Middle frontal gyrus (tissue), 1 donor: ENCODE data around the gene ANKRD65.
"Not testable (repeated sequence)": the region's sequence is repeated elsewhere in the genome, so short reads cannot be mapped to it uniquely, and the experiment has no call there.

Source experiments
- DNase-seq: peaks from one replicate; pipeline ENCODE4 v3.0.0-alpha.2; 2015; ENCODE audit warnings: low spot score; ENCODE audit errors: extremely low spot score

Gene ANKRD65

DNA sequence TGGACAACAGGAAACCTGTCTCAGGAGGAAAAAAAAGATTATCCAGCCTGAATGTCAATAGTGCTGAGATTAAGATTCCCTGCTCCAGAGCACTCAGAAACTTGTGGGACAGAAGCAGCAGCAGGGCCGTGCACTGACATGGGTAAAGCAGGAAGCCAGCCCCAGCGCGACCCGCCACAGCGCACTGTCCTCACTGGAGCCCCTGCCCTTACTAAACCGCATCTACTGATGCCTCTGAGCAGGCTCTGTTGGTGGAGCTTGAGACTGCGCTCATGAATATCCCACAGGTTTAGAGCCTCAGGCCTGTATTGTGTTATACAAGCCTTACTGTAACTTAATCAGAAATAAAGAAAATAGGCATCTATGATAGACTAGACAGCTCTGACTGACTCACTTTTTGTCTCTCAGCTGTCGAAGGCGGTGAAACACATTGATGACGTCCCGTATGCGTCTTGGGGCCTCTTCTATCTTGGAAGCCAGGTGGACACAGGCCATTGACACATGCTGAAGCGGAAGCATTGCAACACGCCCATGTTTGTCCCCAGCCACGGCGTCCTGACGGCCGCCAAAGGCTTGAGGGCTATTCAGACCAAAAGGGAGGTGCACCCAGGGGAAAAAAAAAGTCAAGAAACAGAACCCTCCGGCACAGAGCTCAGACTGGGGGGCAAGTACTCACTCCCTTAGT, 23.1 kb downstream of the ANKRD65 start:
- DNase-seq = no peak

DNA sequence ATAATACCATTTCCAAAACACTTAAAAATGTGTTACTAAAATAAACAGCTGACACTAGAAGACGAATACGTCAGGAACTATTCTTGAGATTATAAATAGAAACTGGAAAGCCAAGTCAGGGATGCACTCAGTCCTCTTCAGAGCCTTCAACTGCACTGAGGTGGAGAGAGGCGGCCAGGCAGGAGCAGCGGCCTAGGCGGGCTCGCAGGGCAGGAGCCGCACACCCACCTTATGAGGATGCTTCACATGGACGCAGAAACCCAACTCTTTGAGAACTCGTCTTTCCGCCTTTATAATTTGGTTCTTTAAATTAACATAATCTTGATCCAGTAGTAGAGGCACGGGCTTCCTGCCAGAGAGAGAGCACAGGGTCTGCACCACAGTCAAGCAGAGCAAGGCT, 25.9 kb downstream of the ANKRD65 start:
- no peak for DNase-seq

DNA sequence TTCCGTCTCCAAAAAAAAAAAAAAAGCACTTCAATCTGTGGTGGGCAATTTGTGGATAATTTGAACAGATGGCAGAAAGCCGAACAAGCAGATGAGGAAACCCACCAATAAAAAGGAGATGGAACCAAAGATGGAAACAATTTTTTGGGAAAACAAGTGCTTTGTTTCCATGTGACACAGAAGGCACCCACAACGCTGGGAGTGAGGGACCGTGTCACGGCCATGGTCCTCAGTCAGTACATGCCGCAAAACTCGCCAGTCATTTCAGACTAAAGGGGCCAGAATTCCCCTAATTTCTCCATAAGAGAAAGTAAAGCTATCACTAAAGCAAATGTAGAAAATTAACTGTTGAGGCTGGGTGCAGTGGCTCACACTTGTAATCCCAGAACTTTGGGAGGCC, 27.0 kb downstream of the ANKRD65 start:
- no peak for DNase-seq

DNA sequence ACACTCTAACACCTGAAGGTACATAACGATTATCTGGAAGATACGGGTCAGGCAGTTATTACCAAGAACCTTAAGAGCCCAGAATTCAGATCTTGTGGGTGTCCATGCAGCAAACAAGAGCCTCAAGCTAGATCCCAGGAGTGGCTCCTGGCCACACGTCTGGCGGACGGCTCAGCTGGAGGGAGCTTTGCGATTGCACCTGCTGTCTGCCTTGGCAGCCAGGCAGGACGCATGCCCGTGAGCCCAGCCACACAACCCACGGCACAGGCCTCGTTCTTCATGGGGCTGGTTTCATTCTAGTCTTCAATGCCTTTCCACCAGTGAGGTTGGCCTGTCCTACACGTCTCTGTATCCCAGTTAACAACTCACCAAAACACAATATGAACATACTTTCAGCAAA, 27.6 kb downstream of the ANKRD65 start:
- DNase-seq = no peak

DNA sequence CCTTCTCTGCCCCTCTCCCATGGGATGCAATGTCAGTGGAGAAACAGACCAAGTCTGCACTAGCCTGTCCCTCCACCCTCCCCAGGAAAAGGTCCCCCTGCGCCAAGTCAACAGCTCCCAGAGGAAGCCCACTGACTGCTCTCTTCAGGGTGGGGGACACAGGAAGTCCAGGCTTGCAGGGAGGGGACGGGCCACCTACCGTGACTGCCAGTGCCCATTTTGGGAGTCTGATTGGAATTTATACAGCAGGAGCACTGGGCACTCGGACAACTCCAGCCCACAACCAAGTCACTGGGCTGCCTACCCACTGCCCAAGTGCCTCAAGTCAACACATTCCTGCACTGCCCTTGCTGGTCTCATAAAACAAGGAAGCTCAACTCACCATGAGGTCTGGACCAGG, 28.1 kb downstream of the ANKRD65 start:
- DNase-seq = no peak

DNA sequence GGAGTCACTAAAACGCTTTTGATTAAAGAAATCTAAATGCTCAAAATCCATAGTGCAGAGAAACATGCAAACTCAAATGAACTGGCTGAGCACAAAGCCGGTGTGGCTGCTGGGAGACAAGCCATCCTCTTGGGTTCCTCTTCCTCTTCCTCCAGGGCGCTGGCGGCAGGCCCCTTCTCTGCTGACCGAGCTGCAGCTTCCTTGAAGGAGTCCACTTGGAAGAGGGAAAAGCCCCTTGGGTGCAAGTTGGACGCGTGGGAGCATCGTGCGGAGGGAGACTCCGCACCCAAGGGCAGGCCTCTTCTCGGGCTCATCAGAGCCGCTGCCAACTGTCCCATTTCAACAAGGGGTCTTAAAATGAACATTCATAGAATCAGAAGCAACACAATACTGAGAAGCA, 29.9 kb downstream of the ANKRD65 start:
- DNase-seq = no peak

DNA sequence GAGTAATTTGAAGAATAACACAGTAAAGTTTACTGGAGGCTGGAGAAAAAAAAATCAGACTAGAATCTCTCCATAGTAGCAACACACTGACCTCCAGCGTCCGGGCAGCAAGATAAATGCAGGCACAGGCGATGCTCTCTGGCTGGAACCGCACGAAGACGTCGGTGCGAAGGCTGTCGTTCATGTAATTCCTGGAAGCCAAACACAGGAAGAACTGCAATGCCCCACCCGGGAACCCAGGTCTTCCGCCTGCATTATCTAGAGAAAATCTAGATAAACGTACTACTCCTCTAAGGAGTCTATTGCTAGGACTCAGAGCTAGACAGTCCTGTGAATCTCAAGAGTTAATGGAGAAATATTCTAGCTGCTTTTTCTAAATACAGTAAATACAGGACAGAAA, 30.4 kb downstream of the ANKRD65 start:
- DNase-seq = no peak

DNA sequence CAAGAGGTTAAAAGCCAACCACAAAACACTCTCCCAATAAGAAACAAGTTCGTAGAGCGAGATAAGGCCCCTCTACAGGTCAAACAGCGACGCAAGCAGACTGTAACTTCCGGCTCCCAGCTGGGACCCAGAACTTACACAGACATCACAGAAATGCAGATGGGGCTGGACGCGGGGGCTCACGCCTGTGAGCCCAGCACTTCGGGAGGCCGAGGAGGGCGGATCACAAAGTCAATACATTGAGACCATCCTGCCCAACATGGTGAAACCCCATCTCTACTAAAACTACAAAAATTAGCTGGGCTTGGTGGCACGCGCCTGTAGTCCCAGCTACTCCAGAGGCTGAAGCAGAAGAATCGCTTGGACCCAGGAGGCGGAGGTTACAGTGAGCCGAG, 33.0 kb downstream of the ANKRD65 start:
- DNase-seq = no peak

DNA sequence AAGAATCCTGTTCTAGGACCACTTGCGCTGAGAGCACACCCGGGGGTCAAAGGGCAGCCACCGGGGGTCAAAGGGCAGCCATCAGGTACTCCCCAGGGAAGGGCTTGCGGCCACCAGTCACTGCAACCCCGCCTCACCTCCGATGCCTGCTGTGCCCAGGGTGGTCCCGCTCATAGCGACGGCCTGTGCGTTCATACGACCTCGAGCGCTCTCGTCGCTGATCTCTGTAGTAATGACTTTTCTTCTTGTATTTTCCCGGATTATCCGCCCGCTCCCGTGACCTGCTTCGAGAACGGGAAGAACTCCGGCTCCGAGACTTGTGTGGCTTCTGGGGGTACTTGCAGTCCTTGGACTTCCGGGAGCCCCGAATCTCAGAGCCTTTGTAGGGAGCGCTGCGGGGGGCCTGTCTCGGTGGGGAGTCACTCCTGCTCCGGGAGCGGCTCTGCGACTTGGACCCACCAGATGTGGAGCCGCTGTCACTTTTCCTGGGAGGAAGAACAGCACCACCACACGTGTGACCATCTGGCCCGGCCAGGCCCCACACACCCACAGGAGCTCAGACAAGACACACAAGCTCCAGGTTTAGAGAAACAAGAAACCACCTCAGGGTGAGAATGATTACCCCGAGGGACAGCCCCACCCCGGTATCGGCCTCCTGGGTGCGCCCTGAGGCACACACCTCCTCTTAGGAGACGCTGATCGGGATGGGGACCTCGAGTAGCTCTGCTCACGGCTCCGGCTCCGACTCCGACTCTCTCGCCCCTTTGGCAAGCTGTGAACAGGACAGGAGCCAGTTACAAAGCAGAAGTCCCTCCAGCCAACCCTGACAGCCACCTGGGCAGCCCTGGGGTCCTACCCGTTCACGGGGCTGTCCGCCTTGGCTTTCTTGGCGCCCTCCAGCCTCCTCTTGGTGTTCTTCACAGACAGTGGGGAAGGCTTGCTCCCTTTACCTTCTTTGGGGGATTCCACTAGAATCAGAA, 33.7 kb downstream of the ANKRD65 start:
- no peak for DNase-seq

DNA sequence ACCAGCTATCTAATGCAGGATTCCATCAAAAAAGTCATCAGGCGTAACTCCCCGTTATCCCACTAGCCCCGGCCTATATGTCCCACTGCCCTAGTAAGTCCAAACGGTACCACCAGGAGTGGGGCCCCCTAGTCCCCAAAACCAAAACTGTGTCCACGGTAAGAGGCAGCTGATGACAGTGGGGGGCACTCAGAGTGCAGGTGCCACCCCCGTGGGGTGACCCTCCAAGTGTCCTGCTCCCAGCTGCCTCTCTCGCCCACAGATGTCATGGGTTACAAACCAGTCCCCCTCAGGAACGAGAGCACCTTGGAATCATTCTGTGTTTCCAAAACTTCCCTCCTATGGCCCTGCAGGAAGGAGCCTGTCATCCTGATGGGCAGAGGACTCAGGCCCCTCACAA, 35.1 kb downstream of the ANKRD65 start:
- DNase-seq = no peak

DNA sequence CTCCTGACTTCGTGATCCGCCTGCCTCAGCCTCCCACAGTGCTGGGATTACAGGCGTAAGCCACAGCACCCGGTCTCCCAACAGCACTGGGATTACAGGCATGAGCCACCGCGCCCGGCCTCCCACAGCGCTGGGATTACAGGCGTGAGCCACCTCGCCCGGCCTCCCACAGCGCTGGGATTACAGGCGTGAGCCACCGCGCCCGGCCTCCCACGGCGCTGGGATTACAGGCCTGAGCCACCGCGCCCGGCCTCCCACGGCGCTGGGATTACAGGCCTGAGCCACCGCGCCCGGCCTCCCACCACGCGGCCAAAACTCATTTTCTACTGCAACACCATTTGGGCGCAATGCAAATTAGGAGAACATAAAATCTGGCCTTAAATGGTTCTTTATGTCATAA, 35.7 kb downstream of the ANKRD65 start:
- not testable (repeated sequence) for DNase-seq

DNA sequence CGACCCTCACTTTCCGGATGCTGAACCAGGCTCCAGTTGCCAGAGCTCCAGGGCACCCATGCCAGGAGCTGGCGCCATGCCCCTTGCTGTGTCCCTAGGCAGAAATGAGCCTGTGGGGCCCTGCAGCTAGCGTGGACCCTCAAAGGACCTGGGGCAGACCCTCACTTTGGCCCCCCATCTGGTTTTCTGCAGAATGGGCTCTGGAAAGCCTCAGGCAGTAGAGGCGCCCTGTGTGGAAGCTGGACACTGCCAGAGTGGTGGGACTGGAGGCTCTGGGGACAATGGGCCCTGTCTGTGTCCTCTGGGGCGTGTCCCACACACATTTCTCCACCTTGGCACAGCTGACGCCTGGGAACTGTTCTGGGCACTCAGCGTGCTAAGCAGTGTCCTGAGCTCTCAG, 39.8 kb downstream of the ANKRD65 start:
- DNase-seq = no peak

DNA sequence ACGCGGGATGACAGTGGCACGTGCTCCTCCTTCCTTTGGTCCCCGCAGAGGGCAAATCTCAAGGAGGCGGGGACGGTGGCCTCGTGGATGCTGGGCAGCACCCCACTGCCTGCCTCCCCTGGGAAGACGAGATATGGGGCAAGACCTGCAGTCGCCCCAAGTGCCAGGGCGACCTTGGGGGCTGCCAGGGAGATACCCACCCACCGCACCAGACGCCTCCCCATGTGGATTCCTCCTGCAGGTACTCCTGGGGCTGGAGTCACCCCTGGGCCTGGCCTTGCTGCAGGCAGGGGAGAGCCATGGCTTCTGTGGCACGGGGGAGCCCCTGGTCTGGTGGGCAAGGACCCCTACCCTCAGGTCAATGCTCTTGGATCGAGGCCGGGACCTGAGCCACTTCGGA, 40.2 kb downstream of the ANKRD65 start:
- DNase-seq = no peak

DNA sequence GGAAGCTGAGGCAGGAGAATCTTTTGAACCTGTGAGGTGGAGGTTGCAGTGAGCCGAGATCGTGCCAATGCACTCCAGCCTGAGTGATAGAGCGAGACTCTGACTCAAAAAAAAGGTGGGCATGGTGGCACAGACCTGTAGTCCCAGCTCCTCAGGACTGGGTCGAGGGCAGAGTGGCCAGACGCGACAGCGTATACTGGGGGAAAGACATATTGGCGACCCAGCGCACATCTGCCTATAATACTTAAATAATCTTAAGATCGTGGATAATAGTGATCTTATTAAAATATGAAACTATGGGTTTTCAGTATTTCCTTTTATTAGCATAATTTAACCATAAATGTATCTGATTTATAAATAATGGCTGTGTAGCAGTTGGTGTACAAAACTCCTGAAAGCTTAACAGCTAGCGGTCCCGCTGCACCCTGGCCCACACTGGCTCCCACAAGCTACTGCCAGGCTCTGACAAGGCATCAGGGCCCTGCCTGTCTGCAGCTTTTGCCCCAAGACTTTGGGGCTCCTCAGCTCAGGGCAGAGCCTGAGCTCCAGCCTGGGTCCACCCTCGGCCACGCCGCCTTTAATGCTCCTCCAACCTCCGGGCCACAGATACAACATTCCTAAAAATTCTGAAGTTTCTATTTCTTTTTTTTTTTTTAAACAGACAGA, 43.4 kb downstream of the ANKRD65 start:
- DNase-seq = no peak

DNA sequence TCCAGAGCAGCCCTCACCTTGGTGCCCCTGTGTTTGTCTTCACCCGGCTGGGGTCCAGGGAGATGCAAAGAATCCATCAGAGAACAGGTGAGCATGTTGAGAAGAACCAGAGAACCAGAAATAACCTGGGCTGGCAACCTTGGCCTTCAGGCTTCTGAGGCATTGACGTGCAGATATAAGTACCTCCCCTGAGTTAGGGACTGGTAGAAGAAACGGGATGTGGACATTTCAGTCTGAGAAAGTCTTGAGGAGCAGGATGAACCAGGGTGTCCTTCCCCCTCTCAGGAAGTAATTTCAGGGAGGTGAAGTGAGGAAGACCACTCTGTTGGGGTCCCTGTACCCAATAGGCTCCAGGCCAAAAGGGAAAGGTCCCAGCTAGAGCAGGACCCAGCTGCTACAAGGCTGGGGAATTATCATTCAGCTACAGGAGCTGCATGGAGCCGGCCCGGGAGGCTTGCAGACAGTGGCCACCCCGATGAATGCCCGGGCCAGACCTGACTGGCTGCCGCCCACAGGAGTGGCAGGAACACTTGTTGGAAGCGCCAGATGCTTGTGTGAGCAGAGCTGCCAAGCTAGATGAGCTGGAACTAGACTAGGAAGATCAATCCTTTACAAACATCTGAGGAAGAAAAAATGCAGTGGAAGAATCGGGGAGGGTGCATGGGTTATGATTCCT, 44.4 kb downstream of the ANKRD65 start:
- DNase-seq = no peak

DNA sequence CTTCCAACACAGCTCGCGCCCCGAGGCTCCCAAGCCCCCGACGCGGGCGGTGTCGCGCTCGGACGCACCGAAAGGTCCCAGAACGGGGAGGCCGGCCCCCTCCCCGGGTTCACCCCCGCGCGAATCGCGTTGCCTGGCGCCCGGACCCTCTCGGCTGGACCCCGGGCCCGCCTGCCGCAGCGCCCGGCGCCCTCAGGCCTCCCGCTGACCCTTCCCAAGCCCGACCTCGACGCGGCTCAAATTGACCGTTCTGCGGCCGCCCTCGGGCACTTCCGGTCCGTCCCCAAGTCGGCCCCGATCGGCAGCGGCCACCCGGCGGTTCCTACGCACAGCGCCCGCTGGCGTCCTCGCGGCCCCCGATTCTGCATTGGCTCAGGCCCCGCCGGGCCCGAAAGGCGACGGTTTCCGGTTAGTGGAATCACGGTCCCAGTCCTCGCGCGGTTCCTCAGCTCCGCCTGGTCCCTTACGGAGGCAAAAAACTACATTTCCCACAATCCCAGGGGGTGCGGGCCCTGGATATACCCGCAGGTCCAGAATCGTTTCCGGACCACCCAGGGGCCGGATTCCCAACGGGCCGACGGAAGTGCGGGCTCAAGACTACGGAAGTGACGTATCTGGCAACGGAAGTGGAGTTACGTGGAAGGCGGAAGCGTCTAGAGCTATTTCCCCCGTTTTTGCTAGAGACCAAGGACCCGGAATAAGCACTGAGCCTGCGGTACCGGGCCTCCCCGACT, 46.0 kb downstream of the ANKRD65 start, which contains the start of gene AURKAIP1:
Gene AURKAIP1, minus strand, starts transcription at position 279 of the 734 bp plus-strand sequence. CDS start 451 bp downstream, outside the sequence.
- peak; percentile 100 for DNase-seq

DNA sequence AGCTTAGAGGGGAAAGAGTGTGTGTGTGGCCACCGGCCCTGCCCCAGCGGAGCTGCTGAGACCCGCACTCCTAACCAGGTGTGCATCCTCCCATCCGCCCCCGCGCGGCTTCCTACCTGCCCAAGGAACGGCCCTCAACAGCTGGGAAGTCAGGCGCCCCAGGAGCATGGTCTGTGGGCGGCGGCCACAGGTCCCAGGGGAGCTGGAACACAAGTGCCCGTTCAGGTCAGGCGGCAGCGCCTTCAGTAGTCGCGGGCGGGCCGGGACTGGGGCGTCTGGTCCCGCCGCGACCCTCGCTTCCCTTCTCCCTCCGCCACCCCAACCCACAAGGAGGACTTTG, 46.5 kb downstream of the ANKRD65 start:
- DNase-seq = no peak

DNA sequence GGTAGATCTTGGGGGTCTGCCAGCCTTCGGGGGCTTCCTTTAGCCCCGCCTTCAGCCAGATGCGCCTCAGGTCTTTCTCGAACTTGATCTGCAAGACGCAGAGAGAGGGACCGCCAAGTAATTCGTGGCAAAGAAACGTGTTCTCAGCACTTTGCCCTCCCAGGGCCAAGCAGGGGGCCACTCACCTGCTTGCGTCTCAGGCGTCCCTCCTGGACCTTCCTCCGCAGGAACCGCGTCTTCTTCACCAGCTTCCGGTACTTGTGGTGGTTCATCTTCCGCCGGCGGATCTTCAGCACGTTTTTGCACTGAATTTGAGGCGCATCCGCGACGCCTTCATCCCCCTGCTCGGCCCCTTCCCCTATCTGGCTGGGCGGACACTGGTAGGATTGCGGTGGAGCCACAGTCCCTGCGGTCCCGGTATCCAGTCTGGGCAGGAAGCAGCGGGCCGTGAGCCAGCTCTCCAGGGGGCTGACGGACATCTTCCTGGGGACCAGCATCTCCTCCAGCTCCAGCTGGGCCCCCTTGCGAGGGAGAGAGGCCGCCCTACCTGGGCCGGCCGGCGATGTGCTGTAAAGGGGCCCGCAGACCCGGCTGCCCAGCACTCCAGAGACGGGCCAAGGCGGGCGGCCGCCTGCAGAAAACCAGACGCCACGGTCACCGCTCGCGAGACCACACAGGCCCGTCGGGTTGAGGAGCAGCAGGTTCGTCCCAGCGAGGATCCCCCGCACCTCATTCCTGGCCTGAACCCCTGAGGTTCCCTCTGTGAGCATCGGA, 47.1 kb downstream of the ANKRD65 start:
- DNase-seq = no peak

DNA sequence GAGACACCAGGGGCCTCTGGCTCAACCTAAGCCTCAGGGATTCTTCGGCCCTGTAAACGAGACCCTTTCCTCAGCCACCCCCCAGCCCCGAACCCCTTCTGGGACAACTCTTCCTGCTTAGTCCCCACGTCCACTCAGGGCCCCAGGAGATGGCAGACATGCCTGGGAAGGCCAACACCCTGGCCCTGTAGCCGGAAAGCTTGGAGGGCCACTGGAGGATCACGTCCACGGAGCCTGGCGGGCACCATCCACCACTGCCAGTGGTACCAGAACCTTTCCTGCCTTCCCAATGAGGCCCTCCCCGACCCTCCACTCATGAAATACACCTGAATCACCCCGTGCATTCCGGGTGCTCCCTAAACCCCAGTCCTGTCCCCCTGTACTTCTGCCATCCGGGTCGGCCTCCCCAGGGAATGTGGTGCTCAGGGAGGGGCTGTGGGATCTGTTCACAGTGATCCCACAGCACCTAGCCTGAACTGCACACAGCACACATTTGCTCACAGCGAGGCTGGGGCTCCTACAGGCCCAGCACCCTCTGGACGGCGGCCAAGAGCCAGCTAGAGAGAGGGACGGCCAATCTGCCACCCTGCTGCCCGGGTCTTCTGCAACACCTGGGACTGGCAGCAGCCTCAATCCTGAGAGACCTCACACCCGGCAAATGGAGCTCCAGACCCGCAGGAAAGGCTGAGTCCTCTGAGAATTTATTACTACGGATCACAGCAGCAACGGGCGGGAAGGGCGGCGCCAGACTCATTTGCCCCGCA, 47.8 kb downstream of the ANKRD65 start:
- DNase-seq = no peak
